ELR (cell line): ENCODE results near the gene CCDC116.
"Not testable (repeated sequence)": the region's sequence is repeated elsewhere in the genome, so short reads cannot be mapped to it uniquely, and the experiment has no call there.

Source experiments
- DNase-seq: peaks from one replicate; pipeline ENCODE4 v3.0.0-alpha.2; 2015; ENCODE audit warnings: low read depth

Gene CCDC116

GRCh38 chr22:21632237-21632895 is at the start of gene CCDC116:
Gene CCDC116 (plus strand): TSS chr22:21632760. CDS start chr22:21633182, 422 bp downstream.
- DNase-seq = no peak

GRCh38 chr22:21582801-21583740 is 49.5 kb upstream of the CCDC116 start:
- no peak for DNase-seq

GRCh38 chr22:21585389-21585788 is 47.2 kb upstream of the CCDC116 start:
- no peak for DNase-seq

GRCh38 chr22:21587803-21588611 is 44.6 kb upstream of the CCDC116 start:
- no peak for DNase-seq

GRCh38 chr22:21589396-21589795 is 43.2 kb upstream of the CCDC116 start:
- no peak for DNase-seq

- no peak for DNase-seq
These were observed 41.5 kb upstream of the CCDC116 start for GRCh38 chr22:21590809-21591641.

GRCh38 chr22:21591695-21592094 is 40.9 kb upstream of the CCDC116 start:
- DNase-seq = no peak

GRCh38 chr22:21592422-21592821 is 40.1 kb upstream of the CCDC116 start:
- DNase-seq = no peak

- peak; percentile 35 for DNase-seq
These were observed 38.9 kb upstream of the CCDC116 start for GRCh38 chr22:21593406-21594232.

- no peak for DNase-seq
These were observed 37.6 kb upstream of the CCDC116 start for GRCh38 chr22:21594865-21595452.

GRCh38 chr22:21596356-21597135 is 36.0 kb upstream of the CCDC116 start:
- not testable (repeated sequence) for DNase-seq

- no peak for DNase-seq
These were observed 34.3 kb upstream of the CCDC116 start for GRCh38 chr22:21598302-21598701.

GRCh38 chr22:21599053-21599893 is 33.3 kb upstream of the CCDC116 start:
- DNase-seq = no peak

GRCh38 chr22:21602579-21602978 is 30.0 kb upstream of the CCDC116 start:
- DNase-seq = no peak

GRCh38 chr22:21603973-21604372 is 28.6 kb upstream of the CCDC116 start:
- DNase-seq = no peak

GRCh38 chr22:21605887-21606564 is 26.5 kb upstream of the CCDC116 start:
- DNase-seq = no peak

- DNase-seq = peak; percentile 59
These were observed 25.8 kb upstream of the CCDC116 start for GRCh38 chr22:21606775-21607174.
